Mesenchymal stem cell (in vitro differentiated cells and primary cell): ENCODE results near the gene PRPF19.

Source experiments
- DNase-seq: peaks from one replicate; pipeline ENCODE4 v3.0.0-alpha.2; 2013
- H2AFZ ChIP-seq: one replicate; pipeline ENCODE4 v1.6.1; 2013; ENCODE audit warnings: low read depth, mild to moderate bottlenecking, control low read depth, inconsistent platforms, low read length, moderate library complexity
- H2AK5ac ChIP-seq: 2 replicates; pipeline ENCODE4 v1.6.1; 2013; ENCODE audit warnings: low read length, moderate library complexity, mild to moderate bottlenecking, inconsistent platforms; ENCODE audit not compliant: severe bottlenecking
- H2BK120ac ChIP-seq: one replicate; pipeline ENCODE4 v1.6.1; 2013; ENCODE audit warnings: low read depth, mild to moderate bottlenecking, inconsistent platforms, low read length, moderate library complexity
- H2BK12ac ChIP-seq, 2 experiments: one replicate each; pipeline ENCODE4 v1.6.1; 2013; ENCODE audit warnings: inconsistent platforms in 2 of 2, low read length in 2 of 2, mild to moderate bottlenecking in 2 of 2, moderate library complexity in 2 of 2, control low read depth in 1 of 2
- H2BK15ac ChIP-seq: one replicate; pipeline ENCODE4 v1.6.1; 2013; ENCODE audit warnings: mild to moderate bottlenecking, low read depth, inconsistent platforms; ENCODE audit not compliant: poor library complexity, severe bottlenecking
- H2BK5ac ChIP-seq: 2 replicates; pipeline ENCODE4 v1.6.1; 2013; ENCODE audit warnings: low read depth, mild to moderate bottlenecking, low read length, control low read depth, inconsistent platforms; ENCODE audit not compliant: poor library complexity, severe bottlenecking
- H3K14ac ChIP-seq, 2 experiments: one replicate each; pipeline ENCODE4 v1.6.1; 2013; ENCODE audit warnings: inconsistent platforms in 2 of 2, low read length in 2 of 2, control low read depth in 1 of 2, mild to moderate bottlenecking in 1 of 2, moderate library complexity in 1 of 2
- H3K18ac ChIP-seq, 2 experiments: one replicate each; pipeline ENCODE4 v1.6.1; 2013; ENCODE audit warnings: inconsistent platforms in 2 of 2, low read length in 2 of 2, control low read depth in 1 of 2, low read depth in 1 of 2, mild to moderate bottlenecking in 1 of 2
- H3K23ac ChIP-seq, 2 experiments: one replicate each; pipeline ENCODE4 v1.6.1; 2013; ENCODE audit warnings: inconsistent platforms in 2 of 2, low read length in 2 of 2, mild to moderate bottlenecking in 2 of 2, moderate library complexity in 2 of 2, control low read depth in 1 of 2
- H3K27ac ChIP-seq: 2 replicates; pipeline ENCODE4 v1.5.1; 2013; ENCODE audit warnings: mild to moderate bottlenecking, moderate library complexity, low read length, control low read depth, inconsistent platforms; ENCODE audit not compliant: poor library complexity, severe bottlenecking
- H3K27me3 ChIP-seq, 2 experiments: 2 replicates each; pipeline versions ENCODE4 v1.6.1 to v1.7.0; 2013; ENCODE audit warnings: low read length in 2 of 2, mild to moderate bottlenecking in 2 of 2, moderate library complexity in 2 of 2, control low read depth in 1 of 2, inconsistent platforms in 1 of 2; ENCODE audit not compliant: control insufficient read depth in 1 of 2, insufficient read depth in 1 of 2
- H3K36me3 ChIP-seq, 2 experiments: 2 replicates each; pipeline versions ENCODE4 v1.6.1 to v1.7.0; 2013; ENCODE audit warnings: low read length in 2 of 2, control low read depth in 1 of 2, inconsistent platforms in 1 of 2, low read depth in 1 of 2, mild to moderate bottlenecking in 1 of 2; ENCODE audit not compliant: insufficient read depth in 2 of 2, control insufficient read depth in 1 of 2
- H3K4ac ChIP-seq, 2 experiments: one replicate each; pipeline ENCODE4 v1.6.1; 2013; ENCODE audit warnings: inconsistent platforms in 2 of 2, low read length in 2 of 2, mild to moderate bottlenecking in 2 of 2, moderate library complexity in 2 of 2, control low read depth in 1 of 2, low read depth in 1 of 2
- H3K4me1 ChIP-seq: 2 replicates; pipeline ENCODE4 v1.6.1; 2013; ENCODE audit warnings: low read depth, low read length, control low read depth; ENCODE audit not compliant: control insufficient read depth, insufficient read depth
- H3K4me2 ChIP-seq: 2 replicates; pipeline ENCODE4 v1.6.1; 2013; ENCODE audit warnings: low read length, mild to moderate bottlenecking, inconsistent platforms; ENCODE audit not compliant: poor library complexity, severe bottlenecking
- H3K4me3 ChIP-seq, 2 experiments: 2 replicates each; pipeline versions ENCODE4 v1.5.1 to v1.7.0; 2013; ENCODE audit warnings: low read length in 2 of 2, mild to moderate bottlenecking in 2 of 2, control low read depth in 1 of 2, low read depth in 1 of 2; ENCODE audit not compliant: insufficient read depth in 1 of 2
- H3K79me1 ChIP-seq: replicated peaks from 2 replicates; pipeline ENCODE4 v1.6.1; 2013; ENCODE audit warnings: mild to moderate bottlenecking, control low read depth, low read length, inconsistent platforms; ENCODE audit not compliant: poor library complexity, severe bottlenecking
- H3K9ac ChIP-seq: 2 replicates; pipeline ENCODE4 v1.7.0; 2013; ENCODE audit warnings: mild to moderate bottlenecking, low read length, moderate library complexity
- H3K9me3 ChIP-seq: 2 replicates; pipeline ENCODE4 v1.7.0; 2013; ENCODE audit warnings: mild to moderate bottlenecking, low read length; ENCODE audit not compliant: control insufficient read depth
- H4K8ac ChIP-seq: one replicate; pipeline ENCODE4 v1.6.1; 2013; ENCODE audit warnings: inconsistent platforms, mild to moderate bottlenecking, low read length, moderate library complexity
- H4K91ac ChIP-seq: one replicate; pipeline ENCODE4 v1.6.1; 2013; ENCODE audit warnings: mild to moderate bottlenecking, low read length, inconsistent platforms
- WGBS: methylation state at CpG from one replicate; pipeline ENCODE4 v1.1.7; 2013; ENCODE audit warnings: mixed read lengths; 5-methylcytosine and 5-hydroxymethylcytosine counted together

The PRPF19 gene

DNA sequence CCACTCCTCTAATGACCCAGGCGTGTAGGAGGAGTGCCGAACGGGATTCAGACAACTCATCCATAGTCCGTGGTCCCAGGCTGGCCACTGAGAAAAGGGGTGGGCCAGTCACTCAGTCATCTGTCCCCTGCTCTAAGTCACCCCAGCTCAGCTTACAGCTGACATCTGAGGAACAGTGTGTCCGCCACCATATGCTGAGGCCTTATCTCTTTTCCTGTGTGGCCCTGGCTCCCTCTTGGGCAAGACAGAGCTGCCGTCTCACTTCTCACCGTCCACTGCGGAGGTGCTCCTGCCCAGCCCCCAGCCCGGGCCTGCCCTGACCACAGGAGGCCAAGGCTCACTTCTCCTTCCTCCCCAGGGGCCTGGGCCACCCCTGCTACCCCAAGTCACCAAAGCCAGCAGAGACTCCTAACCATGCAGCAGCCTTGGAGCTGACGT is 57.7 kb downstream of the PRPF19 start:
- H3K9me3 ChIP-seq, result no peaks in the 10 kb centered on the region
- no peaks in the 10 kb centered on the region for H3K27me3 ChIP-seq
- no peak overlapping the region for H3K4me2 ChIP-seq

DNA sequence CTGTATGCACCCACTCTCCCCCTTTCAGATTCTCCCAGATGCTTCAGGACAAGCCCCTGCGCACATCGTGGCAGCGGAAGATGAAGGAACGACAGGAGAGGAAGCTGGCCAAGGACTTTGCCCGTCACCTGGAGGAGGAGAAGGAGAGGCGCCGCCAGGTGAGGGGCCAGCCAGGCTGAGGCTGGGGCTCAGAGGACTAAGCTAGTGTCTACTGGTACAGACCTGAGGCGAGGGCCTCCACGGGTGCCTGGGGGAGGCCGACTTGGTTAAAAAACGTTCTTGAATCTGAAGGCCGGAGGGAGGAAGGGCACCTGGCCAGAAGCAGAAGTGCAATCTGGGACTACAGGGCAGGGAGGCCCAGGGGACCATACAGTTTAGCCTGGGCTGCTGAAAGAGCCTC is 58.5 kb downstream of the PRPF19 start:
- Histone ChIP-seq H2AFZ (no peak overlapping the region), H2BK5ac (no peak overlapping the region), H3K14ac (no peak overlapping the region), H2BK120ac (no peak overlapping the region), H3K4me3 (no peak overlapping the region), H3K79me1 (peaks cover 26% of the 10 kb centered on the region), H3K23ac (no peak overlapping the region), H3K9ac (no peak overlapping the region), H2AK5ac (no peak overlapping the region), H4K8ac (no peak overlapping the region), H3K27ac (no peak overlapping the region), H3K4me2 (no peak overlapping the region), H3K9me3 (no peaks in the 10 kb centered on the region), H3K4me1 (peaks cover 24% of the 10 kb centered on the region), H2BK12ac (no peak overlapping the region), H4K91ac (no peak overlapping the region), H3K4ac (no peak overlapping the region), H3K18ac (no peak overlapping the region), H3K36me3 (peaks cover 46 to 64% of the 10 kb centered on the region in 2 experiments), H3K27me3 (no peaks in the 10 kb centered on the region), H2BK15ac (no peak overlapping the region)
- DNase-seq, result no peak
- 93% methylated on average over 12 of the region's 12 CpGs for WGBS

More for the DNA sequence above, 57.7 kb downstream of the PRPF19 start:
- Histone ChIP-seq H2AFZ (no peak overlapping the region), H3K79me1 (peaks cover 26% of the 10 kb centered on the region), H3K4ac (no peak overlapping the region), H3K14ac (no peak overlapping the region), H3K36me3 (peaks cover 52 to 71% of the 10 kb centered on the region in 2 experiments), H2BK120ac (no peak overlapping the region), H3K18ac (no peak overlapping the region), H4K91ac (no peak overlapping the region), H2BK5ac (no peak overlapping the region), H3K23ac (no peak overlapping the region), H3K4me1 (peaks cover 23% of the 10 kb centered on the region), H4K8ac (no peak overlapping the region), H3K9ac (no peak overlapping the region), H3K4me3 (no peak overlapping the region), H3K27ac (no peak overlapping the region), H2BK15ac (no peak overlapping the region), H2BK12ac (no peak overlapping the region), H2AK5ac (no peak overlapping the region)
- 93% methylated on average over 10 of the region's 10 CpGs for WGBS
- no peak for DNase-seq

DNA sequence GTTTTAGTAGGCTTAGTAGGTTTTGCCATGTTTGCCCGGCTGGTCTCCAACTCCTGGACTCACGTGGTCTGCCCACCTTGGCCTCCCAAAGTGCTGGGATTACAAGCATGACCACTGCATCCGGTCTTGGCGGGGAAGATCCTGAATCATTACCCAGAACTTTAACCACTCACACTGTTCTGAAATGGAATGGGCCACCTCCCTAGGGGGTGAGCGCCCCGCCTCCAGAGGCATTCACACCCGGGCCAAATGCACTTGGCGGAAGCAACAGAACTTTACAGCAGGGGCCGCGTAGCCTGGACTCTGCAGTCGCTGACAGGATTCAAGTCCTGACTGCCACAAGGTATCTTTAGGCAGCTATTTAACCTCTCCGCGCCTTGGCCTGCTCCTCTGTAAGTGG is 59.1 kb downstream of the PRPF19 start:
- no peak overlapping the region for H3K14ac ChIP-seq
- 75% methylated on average over 13 of the region's 13 CpGs for WGBS
- peaks cover 24% of the 10 kb centered on the region for H3K4me1 ChIP-seq
- no peak overlapping the region for H2BK120ac ChIP-seq
- H3K27me3 ChIP-seq, result no peaks in the 10 kb centered on the region
- H2BK12ac ChIP-seq, result no peak overlapping the region
- no peak overlapping the region for H3K9ac ChIP-seq
- no peak overlapping the region for H3K4me2 ChIP-seq
- no peak for DNase-seq
- H3K18ac ChIP-seq, result no peak overlapping the region
- H3K27ac ChIP-seq, result no peak overlapping the region
- no peak overlapping the region for H2AFZ ChIP-seq
- H2BK5ac ChIP-seq, result no peak overlapping the region
- peak overlapping the region; percentile 7 for H2BK15ac ChIP-seq
- H3K36me3 ChIP-seq, result peaks cover 46 to 58% of the 10 kb centered on the region in 2 experiments
- H3K4me3 ChIP-seq, result no peak overlapping the region
- no peak overlapping the region for H4K8ac ChIP-seq
- no peak overlapping the region for H3K4ac ChIP-seq
- H4K91ac ChIP-seq, result no peak overlapping the region
- H3K79me1 ChIP-seq, result peaks cover 26% of the 10 kb centered on the region
- no peak overlapping the region for H2AK5ac ChIP-seq
- H3K23ac ChIP-seq, result no peak overlapping the region
- no peaks in the 10 kb centered on the region for H3K9me3 ChIP-seq

DNA sequence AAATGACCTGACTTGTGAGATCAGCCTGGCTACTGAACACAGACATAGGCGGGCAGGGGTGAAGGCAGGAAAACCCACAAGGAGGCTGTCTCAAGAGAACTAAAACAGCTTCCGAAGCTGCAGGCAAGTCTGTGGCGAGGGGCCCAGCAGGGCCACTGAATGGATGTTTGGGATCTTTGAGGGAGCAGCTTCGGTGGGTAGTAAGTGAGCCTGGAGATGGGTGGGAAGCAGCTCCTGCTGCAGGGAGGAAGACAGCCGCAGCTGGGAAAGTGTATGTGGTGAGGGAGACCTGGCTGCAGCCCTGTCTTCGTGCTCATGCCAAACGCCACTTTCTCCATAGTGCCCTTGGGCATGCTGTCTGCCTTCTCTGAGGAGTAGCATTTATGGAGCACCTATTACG is 61.0 kb downstream of the PRPF19 start:
- H3K23ac ChIP-seq, result no peak overlapping the region
- peaks cover 28% of the 10 kb centered on the region for H3K79me1 ChIP-seq
- H2BK15ac ChIP-seq, result no peak overlapping the region
- no peak overlapping the region for H2BK12ac ChIP-seq
- no peak overlapping the region for H2BK5ac ChIP-seq
- H3K4me2 ChIP-seq, result no peak overlapping the region
- H2AK5ac ChIP-seq, result no peak overlapping the region
- no peaks in the 10 kb centered on the region for H3K9me3 ChIP-seq
- H4K91ac ChIP-seq, result no peak overlapping the region
- H3K18ac ChIP-seq, result no peak overlapping the region
- peak overlapping the region in 1 of 2 experiments; percentile 93 for H3K4me3 ChIP-seq
- no peaks in the 10 kb centered on the region for H3K27me3 ChIP-seq
- peaks cover 35% of the 10 kb centered on the region for H3K4me1 ChIP-seq
- no peak overlapping the region for H3K4ac ChIP-seq
- H4K8ac ChIP-seq, result no peak overlapping the region
- H3K9ac ChIP-seq, result no peak overlapping the region
- peaks cover 28 to 38% of the 10 kb centered on the region in 2 experiments for H3K36me3 ChIP-seq
- DNase-seq, result no peak
- over 99% methylated on average over 8 of the region's 8 CpGs for WGBS
- no peak overlapping the region for H3K14ac ChIP-seq
- no peak overlapping the region for H3K27ac ChIP-seq
- H2AFZ ChIP-seq, result no peak overlapping the region
- H2BK120ac ChIP-seq, result no peak overlapping the region
